NT2/D1 (cell line): ENCODE data around the gene ARPC4.

Experiments used
- SUZ12 ChIP-seq: IDR thresholded peaks from 2 replicates; pipeline ENCODE4 v1.6.1; 2011; ENCODE audit not compliant: insufficient read length, insufficient read depth; ENCODE audit errors: extremely low read depth
- YY1 ChIP-seq: IDR thresholded peaks from 2 replicates; pipeline ENCODE4 v1.6.1; 2011; ENCODE audit not compliant: insufficient read length, insufficient read depth
- ZNF274 ChIP-seq: IDR thresholded peaks from 2 replicates; pipeline ENCODE4 v1.6.1; 2011; ENCODE audit warnings: mild to moderate bottlenecking, low read depth, low read length

GRCh38 chr3:9757427-9757826, 35.5 kb upstream of the ARPC4 start:
- TF ChIP-seq ZNF274 (no peak), SUZ12 (no peak), YY1 (no peak)
